Erythroblast (primary cell): Measurements from ENCODE around the gene LBHD1.
A peak's percentile ranks its signal among the peaks of the same experiment; 100 is the strongest.
"Not testable (repeated sequence)": the region's sequence is repeated elsewhere in the genome, so short reads cannot be mapped to it uniquely, and the experiment has no call there.

ENCODE experiments used
- DNase-seq, 2 experiments: peaks; one replicate each; lab custom pipeline; 2025; lab: John Stamatoyannopoulos, UW
- GATA1 ChIP-seq: IDR thresholded peaks from 2 replicates; pipeline ENCODE4 v1.6.1; 2011; ENCODE audit warnings: low read depth, mild to moderate bottlenecking, control low read depth, low read length, moderate library complexity
- POLR2A ChIP-seq: IDR thresholded peaks from 2 replicates; pipeline ENCODE4 v1.6.1; 2011; ENCODE audit warnings: mild to moderate bottlenecking, low read length

The LBHD1 gene

DNA sequence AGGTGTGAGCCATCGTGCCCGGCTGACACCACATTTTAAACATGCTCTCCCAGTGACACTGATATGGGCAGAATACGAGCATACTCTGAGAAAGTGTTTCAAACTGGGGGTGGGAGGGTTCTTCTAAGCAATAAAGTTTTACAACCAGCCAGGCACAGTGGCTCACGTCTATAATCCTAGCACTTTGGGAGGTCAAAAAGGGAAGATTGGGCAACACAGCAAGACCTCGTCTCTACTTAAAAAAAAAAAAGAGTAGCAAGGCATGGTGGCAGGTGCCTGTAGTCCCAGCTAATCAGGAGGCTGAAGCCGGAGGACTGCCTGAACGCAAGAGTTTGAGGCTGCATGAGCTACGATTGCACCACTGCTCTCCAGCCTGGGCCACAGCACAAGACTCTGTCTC lies 27.8 kb downstream of the LBHD1 start:
- no peak for TF ChIP-seq GATA1
- TF ChIP-seq POLR2A: no peak
- no peak for DNase-seq

GRCh38 chr11:62632492-62632891 lies 39.6 kb downstream of the LBHD1 start:
- TF ChIP-seq POLR2A (no peak), GATA1 (no peak)
- DNase-seq: no peak

DNA sequence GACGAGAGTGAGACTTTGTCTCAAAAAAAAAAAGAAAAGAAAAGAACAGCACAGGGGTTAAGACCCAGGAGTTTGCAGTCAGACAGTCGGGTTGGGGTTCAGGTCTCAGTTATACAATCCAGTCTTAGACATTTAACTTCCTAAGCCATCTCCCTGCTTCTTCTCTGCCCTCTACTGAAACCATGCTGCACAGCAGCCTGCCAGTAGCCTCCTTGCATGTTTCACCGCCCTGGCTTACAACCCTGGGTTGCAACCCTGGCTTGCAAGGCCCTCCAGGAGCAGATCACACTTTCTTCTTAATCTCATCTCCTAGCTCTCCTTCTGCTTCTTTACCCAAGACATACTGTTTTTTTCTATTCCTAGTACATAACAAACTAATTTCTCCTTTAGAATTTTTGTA lies 44.4 kb downstream of the LBHD1 start:
- DNase-seq: no peak
- TF ChIP-seq POLR2A: no peak
- no peak for TF ChIP-seq GATA1

GRCh38 chr11:62622476-62623089 lies 49.5 kb downstream of the LBHD1 start:
- no peak for DNase-seq
- TF ChIP-seq GATA1 (no peak), POLR2A (no peak)

- DNase-seq: peak; percentile 95 to 98
- no peak for TF ChIP-seq GATA1
- TF ChIP-seq POLR2A: peak; percentile 74
These were observed 50.2 kb downstream of the LBHD1 start, which contains the start of gene B3GAT3 for GRCh38 chr11:62621567-62622470. TSS of gene B3GAT3 (minus strand) at chr11:62621986. CDS start at chr11:62621947, 39 bp downstream.

DNA sequence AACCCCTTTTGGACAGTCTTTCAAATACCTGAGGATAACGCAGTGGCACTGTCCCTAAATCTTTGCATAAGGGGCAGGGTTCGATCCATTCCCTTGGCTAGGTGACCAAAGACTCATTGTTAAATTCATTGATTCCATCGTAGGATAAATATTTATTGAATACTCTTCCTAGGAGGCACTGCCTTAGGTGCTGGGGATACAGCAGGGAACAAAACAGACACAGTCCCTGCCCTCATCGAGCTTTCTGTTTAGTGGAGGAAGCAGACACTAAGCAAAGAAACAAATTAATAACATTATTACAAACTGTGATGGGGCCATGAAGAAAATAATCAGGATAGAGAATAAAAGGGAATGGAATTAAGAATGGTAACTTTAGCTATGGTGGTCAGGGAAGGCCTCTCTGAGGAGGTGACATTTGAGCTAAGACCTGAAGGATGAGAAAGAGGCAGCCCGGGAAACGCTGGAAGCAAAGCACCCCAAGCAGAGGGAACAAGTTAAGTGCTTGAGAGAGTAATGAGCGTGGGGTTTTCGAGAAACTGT lies 51.0 kb downstream of the LBHD1 start:
- TF ChIP-seq POLR2A: no peak
- TF ChIP-seq GATA1: no peak
- no peak for DNase-seq

DNA sequence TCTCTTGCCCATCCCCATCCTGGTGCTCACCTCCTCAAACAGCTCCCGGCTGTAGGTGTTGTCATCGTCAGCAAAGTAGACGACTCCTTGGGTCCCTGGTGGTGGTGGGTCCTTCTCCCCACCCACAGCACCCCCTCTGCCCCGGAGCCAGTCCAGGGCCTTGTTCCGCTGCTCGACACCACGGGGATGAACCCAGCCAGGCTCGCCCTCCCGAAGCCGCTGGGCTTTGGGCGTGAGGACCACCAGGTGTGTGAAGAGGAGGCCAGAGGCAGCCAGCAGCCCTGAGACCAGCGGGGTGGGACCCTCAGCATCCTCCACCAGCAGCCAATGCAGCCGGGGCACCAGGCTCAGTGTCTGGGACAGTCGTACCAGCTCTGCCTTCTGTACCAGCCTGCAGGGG lies 55.1 kb downstream of the LBHD1 start:
- DNase-seq: not testable (repeated sequence)

GRCh38 chr11:62615521-62615920 lies 56.5 kb downstream of the LBHD1 start:
- no peak for TF ChIP-seq POLR2A
- TF ChIP-seq GATA1: no peak
- DNase-seq: no peak

GRCh38 chr11:62614275-62614674 lies 57.8 kb downstream of the LBHD1 start:
- peak; percentile 52 to 75 for DNase-seq
- TF ChIP-seq GATA1: no peak
- no peak for TF ChIP-seq POLR2A

DNA sequence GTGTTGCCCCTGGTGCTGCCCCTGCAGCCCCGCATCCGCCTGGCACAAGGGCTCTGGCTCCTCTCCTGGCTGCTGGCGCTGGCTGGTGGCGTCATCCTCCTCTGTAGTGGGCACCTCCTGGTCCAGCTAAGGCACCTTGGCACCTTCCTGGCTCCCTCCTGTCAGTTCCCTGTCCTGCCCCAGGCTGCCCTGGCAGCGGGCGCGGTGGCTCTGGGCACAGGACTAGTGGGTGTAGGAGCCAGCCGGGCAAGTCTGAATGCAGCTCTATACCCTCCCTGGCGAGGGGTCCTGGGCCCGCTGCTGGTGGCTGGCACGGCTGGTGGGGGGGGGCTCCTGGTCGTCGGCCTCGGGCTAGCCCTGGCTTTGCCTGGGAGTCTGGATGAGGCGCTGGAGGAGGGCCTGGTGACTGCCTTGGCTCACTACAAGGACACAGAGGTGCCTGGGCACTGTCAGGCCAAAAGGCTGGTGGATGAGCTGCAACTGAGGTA lies 58.7 kb downstream of the LBHD1 start:
- no peak for DNase-seq
- TF ChIP-seq GATA1 (no peak), POLR2A (no peak)
